Peyer's patch (tissue), 4 donors: ENCODE data around the gene TKFC.

Source experiments
- CTCF ChIP-seq, 6 experiments: fragments of 450-650 bp in 4 of 6; fragments of 200-600 bp in 2 of 6; sonication (generic) in 1 of 6; IDR thresholded peaks; one replicate each; pipeline ENCODE4 v1.5.1; 2017 to 2019; ENCODE audit warnings: antibody characterized with exemption in 6 of 6, mild to moderate bottlenecking in 3 of 6, moderate library complexity in 1 of 6
- POLR2A ChIP-seq, 2 donors: fragments of 450-650 bp; IDR thresholded peaks; one replicate each; pipeline ENCODE4 v1.5.1; 2017; ENCODE audit warnings: antibody characterized with exemption in 2 of 2, mild to moderate bottlenecking in 2 of 2, moderate library complexity in 2 of 2

GRCh38 chr11:61375761-61376108 is 42.7 kb downstream of the TKFC start:
- TF ChIP-seq CTCF (IDR thresholded peaks at IDR 0.05) (no peak), POLR2A (IDR thresholded peaks at IDR 0.05) (no peak)
